Measurements from ENCODE around the gene KCND2.
"Not testable (repeated sequence)": the region's sequence is repeated elsewhere in the genome, so short reads cannot be mapped to it uniquely, and the experiment has no call there.

- not testable (repeated sequence) for TF ChIP-seq SUZ12 (IDR thresholded peaks at IDR 0.05; ENCODE audit: extremely low read depth, insufficient read depth, insufficient read length); YY1 (IDR thresholded peaks at IDR 0.05; ENCODE audit: insufficient read depth, insufficient read length)
These were observed 32.6 kb upstream of the KCND2 start for GRCh38 chr7:120240350-120240749.

Measured in NT2/D1 (cell line).